Measurements from ENCODE around the gene CEP41. TPM values are rescaled to one million over a fixed set of nuclear protein-coding genes. Genes with fewer than 3 reads are reported as not detected.

Gene CEP41
- total RNA-seq, 1 donor: 21.6 TPM

DNA sequence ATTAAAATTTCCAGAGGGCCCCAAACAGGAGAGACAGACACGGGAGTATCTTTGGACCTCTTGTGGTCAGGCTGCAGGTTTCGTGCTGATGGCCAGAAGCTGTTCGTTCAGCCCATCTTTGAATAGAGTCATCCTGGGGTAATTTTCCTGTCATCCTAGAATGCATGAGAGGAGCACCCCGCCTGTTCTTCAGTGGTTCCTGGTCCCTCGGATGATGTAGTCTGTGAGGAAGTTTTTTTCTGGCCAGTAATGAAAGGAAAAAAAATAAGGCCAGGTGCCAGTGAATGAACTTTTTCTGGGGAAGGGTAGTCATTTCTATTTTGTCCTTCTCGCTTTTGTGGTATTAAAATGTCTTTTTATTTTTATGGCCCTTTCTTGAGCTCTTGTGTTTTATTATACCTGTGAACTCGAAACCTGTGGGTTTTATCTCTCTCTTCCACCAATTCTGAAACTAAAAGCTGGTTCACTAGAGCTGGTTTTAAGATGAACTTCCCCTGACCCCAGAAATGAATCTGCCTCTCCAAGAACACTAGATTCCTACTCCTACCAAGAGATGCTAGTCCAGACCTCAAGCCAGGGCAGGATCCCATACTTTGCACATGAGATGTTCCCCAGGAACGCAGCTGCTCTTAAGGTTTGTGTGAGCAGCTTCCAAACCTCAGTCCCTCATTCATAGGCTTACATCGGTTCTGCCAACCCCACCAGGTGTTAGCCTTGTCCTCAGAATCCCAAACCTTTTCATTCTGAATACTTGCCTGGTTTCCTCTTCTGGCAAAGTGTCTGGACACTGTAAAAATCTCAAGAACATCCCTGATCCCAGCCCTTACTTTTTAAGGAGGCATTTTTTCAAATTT lies 35.7 kb upstream of the CEP41 start:
- TF ChIP-seq, protein P1, sequence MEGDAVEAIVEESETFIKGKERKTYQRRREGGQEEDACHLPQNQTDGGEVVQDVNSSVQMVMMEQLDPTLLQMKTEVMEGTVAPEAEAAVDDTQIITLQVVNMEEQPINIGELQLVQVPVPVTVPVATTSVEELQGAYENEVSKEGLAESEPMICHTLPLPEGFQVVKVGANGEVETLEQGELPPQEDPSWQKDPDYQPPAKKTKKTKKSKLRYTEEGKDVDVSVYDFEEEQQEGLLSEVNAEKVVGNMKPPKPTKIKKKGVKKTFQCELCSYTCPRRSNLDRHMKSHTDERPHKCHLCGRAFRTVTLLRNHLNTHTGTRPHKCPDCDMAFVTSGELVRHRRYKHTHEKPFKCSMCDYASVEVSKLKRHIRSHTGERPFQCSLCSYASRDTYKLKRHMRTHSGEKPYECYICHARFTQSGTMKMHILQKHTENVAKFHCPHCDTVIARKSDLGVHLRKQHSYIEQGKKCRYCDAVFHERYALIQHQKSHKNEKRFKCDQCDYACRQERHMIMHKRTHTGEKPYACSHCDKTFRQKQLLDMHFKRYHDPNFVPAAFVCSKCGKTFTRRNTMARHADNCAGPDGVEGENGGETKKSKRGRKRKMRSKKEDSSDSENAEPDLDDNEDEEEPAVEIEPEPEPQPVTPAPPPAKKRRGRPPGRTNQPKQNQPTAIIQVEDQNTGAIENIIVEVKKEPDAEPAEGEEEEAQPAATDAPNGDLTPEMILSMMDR (IDR thresholded peaks at IDR 0.05; ENCODE audit: insufficient read depth, low read length): no peak
- peak; percentile 49 for DNase-seq (ENCODE audit: low read depth)

DNA sequence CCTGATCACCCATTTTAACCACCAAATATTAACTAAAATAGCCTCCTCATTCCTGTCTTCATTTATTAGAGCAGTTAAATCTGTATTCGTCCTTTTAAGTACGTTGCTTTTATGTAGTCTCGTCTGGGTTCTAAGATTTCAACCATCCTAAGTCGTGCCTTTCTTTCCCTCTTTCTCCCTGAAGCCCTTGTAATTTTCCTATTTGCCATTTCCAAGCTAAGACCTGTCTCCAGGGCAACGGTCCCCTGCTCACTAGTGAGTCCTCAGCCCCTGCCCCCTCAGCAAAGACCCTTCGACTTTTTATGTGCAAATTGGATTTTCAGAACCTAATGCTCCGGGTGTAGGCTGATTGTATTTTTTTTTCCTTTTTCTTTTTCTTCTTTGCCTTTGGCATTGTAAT lies 35.0 kb upstream of the CEP41 start:
- TF ChIP-seq, protein P1 (IDR thresholded peaks at IDR 0.05; ENCODE audit: insufficient read depth, low read length): no peak
- H3K4me3 ChIP-seq (ENCODE audit: low read depth, low read length): no peak overlapping the region
- no peak for DNase-seq (ENCODE audit: low read depth)

More for the DNA sequence above, 35.7 kb upstream of the CEP41 start:
- H3K4me3 ChIP-seq (ENCODE audit: low read depth, low read length): no peak overlapping the region

DNA sequence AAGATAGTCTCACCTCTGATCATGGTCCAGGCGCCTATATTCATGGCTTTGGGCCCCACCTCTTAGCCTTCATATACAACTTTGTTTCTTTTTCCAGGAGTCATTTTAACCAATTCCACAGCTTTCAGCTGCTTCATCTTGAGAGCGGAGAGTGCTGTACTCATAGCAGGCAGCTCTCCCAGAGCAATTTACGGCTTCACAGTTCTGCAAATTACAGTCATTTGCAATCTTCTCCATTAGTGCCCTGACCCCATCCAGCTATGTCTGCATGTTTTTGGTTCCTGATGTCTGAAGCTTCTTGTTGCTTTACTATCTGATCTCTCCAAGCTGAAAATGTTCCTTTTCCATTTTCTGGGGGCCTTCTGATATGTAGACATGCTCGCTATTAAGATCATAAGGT lies 33.1 kb upstream of the CEP41 start:
- TF ChIP-seq, protein P1 (IDR thresholded peaks at IDR 0.05; ENCODE audit: insufficient read depth, low read length): no peak
- no peak overlapping the region for H3K4me3 ChIP-seq (ENCODE audit: low read depth, low read length)
- no peak for DNase-seq (ENCODE audit: low read depth)

DNA sequence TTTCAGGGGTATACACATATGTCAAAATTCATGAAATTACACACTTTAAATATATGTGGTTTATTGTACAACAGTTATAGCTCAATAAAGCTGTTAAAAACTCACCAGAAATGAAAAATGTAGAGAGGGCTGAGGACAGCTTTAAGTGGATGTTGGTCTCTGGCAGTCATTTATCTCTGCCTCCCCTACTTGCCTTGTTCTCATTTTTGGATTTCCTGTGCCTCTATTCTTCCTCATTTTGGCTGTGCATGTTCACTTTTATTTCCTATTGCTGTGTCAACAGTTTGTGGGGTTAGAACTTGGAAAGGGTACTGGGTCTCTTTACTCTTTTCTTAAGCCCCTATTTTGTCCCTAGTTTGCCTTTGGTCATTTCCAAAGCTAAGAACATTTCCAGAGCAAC lies 32.5 kb upstream of the CEP41 start:
- TF ChIP-seq, protein P1 (IDR thresholded peaks at IDR 0.05; ENCODE audit: insufficient read depth, low read length): no peak
- no peak overlapping the region for H3K4me3 ChIP-seq (ENCODE audit: low read depth, low read length)
- no peak for DNase-seq (ENCODE audit: low read depth)

DNA sequence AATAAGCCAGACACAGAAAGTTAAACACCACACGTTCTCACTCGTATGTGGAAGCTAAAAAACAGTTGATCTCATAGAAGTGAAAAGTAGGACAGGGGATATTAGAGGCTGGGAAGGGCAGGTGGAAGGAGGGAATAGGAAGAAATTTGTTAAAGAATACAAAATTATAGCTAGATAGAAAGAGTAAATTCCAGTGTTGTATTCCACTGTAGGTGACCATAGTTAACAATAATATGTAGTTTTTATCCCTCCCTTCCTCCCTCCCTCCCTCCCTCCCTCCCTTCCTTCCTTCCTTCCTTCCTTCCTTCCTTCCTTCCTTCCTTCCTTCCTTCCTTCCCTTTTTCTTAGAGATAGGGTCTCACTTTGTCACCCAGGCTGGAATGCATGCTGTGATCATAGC lies 31.2 kb upstream of the CEP41 start:
- TF ChIP-seq, protein P1 (IDR thresholded peaks at IDR 0.05; ENCODE audit: insufficient read depth, low read length): no peak
- no peak for DNase-seq (ENCODE audit: low read depth)
- no peak overlapping the region for H3K4me3 ChIP-seq (ENCODE audit: low read depth, low read length)

DNA sequence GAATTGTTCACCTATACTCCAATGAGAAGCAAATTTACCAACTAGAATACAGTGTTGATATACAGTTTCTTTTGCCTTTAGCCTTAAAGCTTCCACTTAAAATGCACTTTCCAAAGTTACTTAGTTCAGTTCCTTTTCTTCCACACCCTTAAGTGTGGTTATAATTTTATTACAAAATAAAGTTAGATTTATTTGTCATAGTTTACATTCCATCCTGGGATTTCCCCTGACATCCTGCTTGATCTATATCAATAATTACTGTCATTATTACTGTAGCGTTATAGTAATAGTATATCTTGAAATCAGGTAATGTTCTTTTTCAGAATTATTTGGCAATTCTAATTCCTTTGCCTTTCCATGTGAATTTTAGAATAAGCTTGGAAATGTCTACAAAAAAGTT lies 27.8 kb upstream of the CEP41 start:
- TF ChIP-seq, protein P1 (IDR thresholded peaks at IDR 0.05; ENCODE audit: insufficient read depth, low read length): no peak
- no peak overlapping the region for H3K4me3 ChIP-seq (ENCODE audit: low read depth, low read length)

More for the DNA sequence above, 27.8 kb upstream of the CEP41 start:
- no peak for DNase-seq (ENCODE audit: low read depth)
